HG02884 (cell line): ENCODE results near the gene LRRC8D.

ENCODE experiments used
- ATAC-seq: cut with Tn5 transposase; IDR thresholded peaks from one replicate; pipeline ENCODE4 v1.9.1; 2021; ENCODE audit warnings: mild to moderate bottlenecking, moderate library complexity; ENCODE audit not compliant: unreplicated experiment

The LRRC8D gene

GRCh38 chr1:89806616-89807015 is 14.2 kb upstream of the LRRC8D start:
- ATAC-seq: no peak

DNA sequence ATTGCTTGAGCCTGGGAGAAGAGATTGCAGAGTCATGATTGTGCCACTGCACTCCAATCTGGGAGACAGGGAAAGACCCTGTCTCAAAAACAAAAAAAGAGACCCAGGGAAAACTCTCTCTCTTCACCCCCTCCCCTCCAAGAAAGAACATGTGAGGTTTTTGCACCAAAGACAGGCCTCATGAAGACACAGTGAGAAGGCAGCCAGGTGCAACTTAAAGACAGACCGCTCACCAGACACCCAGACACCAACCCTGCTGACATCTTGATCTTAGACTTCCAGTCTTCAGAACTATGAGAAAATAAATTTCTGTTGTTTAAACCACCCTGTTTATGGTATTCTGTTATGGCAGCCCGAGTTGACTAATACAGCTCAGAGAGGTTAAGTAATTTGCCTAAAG is 13.3 kb upstream of the LRRC8D start:
- no peak for ATAC-seq

GRCh38 chr1:89807983-89808382 is 12.8 kb upstream of the LRRC8D start:
- no peak for ATAC-seq

GRCh38 chr1:89808441-89809117 is 12.3 kb upstream of the LRRC8D start:
- ATAC-seq: no peak

DNA sequence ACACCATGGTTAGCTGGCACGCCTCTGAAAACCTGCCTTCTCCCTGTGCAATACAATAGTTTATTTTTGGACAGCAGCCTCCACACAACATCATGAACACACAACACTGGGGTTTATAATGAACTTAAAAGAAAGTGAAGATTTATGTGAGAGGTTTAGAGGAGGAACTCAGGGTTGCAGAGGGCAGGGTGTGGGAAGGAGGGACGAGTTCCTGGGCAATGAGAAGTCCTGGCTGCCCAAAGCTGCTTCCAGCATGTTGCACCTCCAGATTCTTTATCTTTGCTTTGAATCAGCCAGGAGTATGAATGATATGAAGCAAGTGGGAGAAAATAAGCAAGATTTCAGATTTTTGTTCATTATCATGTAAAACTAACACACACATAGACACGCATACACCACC is 11.3 kb upstream of the LRRC8D start:
- ATAC-seq: no peak

DNA sequence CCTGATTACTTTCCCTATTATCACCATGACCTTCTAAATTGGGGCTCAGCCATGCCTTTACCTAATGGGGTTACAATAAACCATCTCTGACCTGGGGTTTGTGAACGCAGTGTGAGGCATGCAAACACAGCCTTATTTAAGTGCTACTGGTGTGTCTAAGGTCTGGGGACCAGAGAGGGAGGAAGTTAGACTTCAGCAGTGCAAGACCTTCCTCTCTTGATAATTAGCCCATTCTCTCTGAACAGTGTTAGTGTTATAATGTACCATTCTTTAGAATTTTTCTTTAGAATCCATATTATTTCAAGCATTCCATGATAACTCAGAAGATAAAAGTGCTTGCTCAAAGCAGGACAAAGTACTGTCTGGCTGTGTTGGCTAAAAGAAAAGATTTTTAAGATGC is 10.5 kb upstream of the LRRC8D start:
- ATAC-seq: no peak

DNA sequence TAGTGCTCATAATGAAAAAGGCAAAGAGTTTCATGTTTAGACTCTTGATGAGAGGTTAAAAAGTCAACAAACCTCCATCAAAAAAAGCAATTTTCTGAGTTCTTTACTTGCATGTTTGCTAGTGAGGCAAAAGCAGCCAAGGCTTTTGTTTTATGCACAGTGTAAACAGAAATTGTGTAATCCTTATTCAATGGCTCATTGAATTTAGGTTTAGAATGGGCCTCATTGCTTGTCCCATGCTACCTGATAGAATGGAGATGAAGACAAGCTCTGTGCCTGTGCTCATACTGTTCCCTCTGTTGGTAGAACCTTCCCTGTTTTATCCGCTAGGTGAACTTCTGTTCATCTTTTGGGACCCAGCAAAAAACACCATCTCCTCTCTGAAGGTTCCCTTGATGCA is 10.0 kb upstream of the LRRC8D start:
- ATAC-seq: no peak

DNA sequence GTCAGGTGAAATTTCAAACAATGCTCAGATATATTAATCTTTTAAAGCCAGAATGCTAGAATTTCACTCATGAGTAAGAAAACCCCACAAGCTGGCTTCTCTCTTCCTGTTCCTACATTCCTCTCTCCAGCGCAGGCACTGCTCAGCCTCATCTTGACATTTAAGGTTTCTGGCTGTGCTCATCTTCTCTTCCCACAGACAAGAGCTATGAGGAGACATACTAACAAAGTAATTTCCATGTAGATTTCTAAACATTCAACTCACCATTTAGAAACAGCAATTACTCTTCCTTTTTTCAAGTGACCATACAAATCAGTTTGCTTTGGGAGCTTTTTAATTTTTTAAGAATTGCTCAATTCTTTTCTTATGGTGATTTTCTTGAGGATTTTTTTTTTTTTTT is 7.8 kb upstream of the LRRC8D start:
- ATAC-seq: no peak

DNA sequence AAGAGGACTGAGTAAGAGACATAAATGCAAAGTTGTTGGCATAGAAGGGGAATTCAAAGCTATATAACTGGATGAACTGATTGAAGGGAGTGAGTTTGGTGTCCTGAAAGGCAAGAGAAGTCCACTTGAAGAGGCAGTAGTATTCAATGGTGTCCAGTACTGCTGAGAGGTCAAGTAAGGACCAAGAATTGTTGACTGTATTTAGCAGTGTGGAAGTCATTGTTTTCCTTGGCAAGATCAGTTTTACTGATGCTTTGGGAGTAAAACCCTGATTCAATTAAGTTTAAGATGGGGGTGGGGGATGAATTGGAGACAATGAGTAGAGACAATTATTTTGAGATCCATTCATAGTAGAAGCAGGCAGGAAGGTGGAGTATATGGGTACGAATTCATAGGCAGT is 5.8 kb upstream of the LRRC8D start:
- ATAC-seq: no peak

- ATAC-seq: no peak
These were observed 5.2 kb upstream of the LRRC8D start for GRCh38 chr1:89815611-89816010.

DNA sequence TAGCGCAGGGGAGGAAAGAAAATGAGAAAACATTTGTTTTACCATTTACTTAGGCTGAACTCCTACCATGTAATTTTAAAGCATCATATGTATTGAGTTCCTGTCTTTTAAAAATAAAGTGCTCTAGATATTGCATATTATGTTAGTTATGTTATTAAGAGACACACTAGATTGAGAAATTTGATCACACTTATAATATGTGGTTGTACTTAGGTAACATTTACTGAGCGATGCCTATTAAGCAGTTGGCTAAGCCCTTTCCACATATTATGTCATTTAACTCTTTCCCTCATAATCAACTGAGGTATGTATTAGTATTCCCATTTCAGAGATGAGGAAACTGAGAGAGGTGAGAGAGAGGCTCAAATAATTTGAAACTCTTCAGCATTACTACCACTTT is 4.5 kb upstream of the LRRC8D start:
- ATAC-seq: no peak

- ATAC-seq: peak; percentile 50
These were observed 683 bp downstream of the LRRC8D start for GRCh38 chr1:89821322-89822108.

DNA sequence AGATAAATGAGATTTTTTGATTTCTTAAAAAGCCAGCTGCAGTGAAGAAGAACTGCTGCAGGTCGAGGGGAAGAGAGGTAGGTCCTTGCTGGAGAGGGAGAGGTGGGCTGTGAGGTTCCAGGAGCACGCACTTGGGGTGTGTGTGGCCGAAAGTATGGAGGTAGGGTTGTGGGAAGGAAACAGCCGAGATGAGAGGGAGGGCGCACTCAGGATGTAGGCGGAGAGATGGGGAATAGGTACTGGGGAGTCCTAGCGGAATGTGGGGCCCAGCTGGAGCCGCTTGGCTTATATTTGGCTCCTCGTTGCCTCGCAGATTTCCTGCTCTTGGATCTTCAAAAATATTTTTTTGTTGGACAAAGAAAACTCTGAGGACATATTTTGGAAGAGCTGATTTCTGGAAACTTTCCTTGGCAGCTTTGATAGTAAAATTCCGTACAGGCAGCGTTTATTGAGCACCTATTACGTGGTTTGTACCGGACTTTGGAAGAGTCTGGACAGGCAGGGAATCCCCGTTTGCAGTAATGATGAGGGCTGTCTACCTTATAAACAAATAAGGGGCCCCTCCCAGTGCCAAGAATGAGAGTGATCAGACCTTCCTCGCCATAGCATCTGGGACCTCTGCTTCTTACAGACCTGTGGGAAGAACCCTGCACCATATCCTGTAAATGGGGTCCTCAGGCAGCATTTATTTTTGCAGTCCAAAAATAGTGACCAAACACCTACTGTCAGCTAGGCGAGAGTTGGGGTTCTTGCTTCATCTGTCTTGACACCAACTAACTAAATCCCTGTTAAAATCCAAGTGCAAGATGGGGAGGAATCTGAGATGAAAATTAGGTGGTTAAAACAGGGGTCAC is 1.5 kb downstream of the LRRC8D start:
- ATAC-seq: peak; percentile 0

DNA sequence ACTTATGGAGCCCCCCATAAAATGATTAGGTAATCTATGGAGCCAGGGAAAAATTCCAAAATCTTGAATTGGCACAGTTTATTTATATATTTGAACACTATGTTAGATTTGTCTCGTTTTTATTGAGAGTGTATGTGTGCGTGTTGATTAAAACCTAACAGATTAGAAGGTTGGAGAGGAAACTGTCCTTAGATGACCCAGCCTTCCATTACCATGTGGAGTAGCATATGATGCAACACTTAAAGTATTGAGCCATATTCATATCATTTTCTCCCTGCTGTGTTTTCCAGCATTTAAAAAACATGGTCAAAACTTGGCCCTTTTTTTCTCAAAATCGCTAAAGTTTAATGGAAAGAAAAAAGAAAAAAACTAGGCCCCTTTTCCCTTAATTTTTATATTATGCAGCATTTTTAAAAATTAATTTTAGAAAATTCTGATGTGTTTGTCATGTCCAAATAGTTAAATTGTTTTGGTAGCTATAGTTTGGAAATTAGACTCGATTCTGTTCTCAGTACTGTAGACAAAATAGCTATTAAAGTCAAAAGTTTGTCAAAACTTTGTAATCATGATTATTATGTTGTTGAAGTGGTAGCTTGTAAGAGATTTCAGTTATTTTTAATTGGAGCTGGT is 2.3 kb downstream of the LRRC8D start:
- no peak for ATAC-seq

DNA sequence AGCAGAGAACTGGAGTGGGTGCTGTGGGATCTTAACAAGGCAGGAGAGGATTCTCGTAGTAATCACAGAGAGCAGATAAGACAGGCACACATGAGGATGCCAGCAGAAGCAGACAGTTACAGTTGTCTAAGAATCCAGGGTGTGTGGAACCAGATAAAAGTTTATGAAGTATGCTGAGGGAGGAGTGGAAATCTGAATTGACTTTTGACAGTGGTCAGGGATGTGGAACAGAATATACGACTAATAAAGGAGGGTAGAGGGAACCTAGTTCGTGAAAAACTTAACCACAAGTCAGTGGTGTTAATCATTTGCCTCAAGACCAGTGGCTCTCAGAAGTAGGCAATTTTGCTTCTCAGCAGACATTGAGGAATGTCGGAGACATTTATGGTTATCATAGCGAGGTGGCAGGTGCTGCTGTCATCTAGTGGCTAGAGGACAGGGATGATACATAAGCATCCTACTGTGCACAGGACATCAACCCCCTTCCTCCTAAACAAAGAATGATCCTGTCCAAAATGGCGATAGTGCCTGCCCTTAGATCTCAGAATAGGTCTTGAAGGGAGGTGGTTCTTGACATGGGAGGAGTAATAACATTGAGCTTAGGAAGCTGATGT is 3.0 kb downstream of the LRRC8D start:
- no peak for ATAC-seq

- ATAC-seq: no peak
These were observed 5.8 kb downstream of the LRRC8D start for GRCh38 chr1:89826594-89826993.

- ATAC-seq: no peak
These were observed 6.5 kb downstream of the LRRC8D start for GRCh38 chr1:89827330-89827729.

- no peak for ATAC-seq
These were observed 7.1 kb downstream of the LRRC8D start for GRCh38 chr1:89827902-89828301.

- no peak for ATAC-seq
These were observed 8.4 kb downstream of the LRRC8D start for GRCh38 chr1:89829186-89829585.

- ATAC-seq: no peak
These were observed 10.8 kb downstream of the LRRC8D start for GRCh38 chr1:89831462-89832120.
